GM19455 (cell line): ENCODE measurements around the gene PDGFC.

Experiments
- ATAC-seq: cut with Tn5 transposase; IDR thresholded peaks from one replicate; pipeline ENCODE4 v1.9.1; 2021; ENCODE audit not compliant: unreplicated experiment

The PDGFC gene

GRCh38 chr4:156788782-156789181 is 182.8 kb downstream of the PDGFC start:
- no peak for ATAC-seq

GRCh38 chr4:156786713-156787112 is 184.9 kb downstream of the PDGFC start:
- ATAC-seq = no peak

GRCh38 chr4:156784970-156785369 is 186.6 kb downstream of the PDGFC start:
- no peak for ATAC-seq

- ATAC-seq = no peak
Measured at GRCh38 chr4:156783966-156784365, 187.6 kb downstream of the PDGFC start.

GRCh38 chr4:156782491-156782890 is 189.1 kb downstream of the PDGFC start:
- ATAC-seq = no peak

GRCh38 chr4:156781852-156782251 is 189.7 kb downstream of the PDGFC start:
- ATAC-seq = no peak

- ATAC-seq = no peak
Measured at GRCh38 chr4:156779774-156780173, 191.8 kb downstream of the PDGFC start.

GRCh38 chr4:156779042-156779441 is 192.6 kb downstream of the PDGFC start:
- no peak for ATAC-seq

- ATAC-seq = no peak
Measured at GRCh38 chr4:156778606-156779005, 193.0 kb downstream of the PDGFC start.

- no peak for ATAC-seq
Measured at GRCh38 chr4:156778093-156778492, 193.5 kb downstream of the PDGFC start.

GRCh38 chr4:156775813-156776212 is 195.8 kb downstream of the PDGFC start:
- ATAC-seq = no peak

- no peak for ATAC-seq
Measured at GRCh38 chr4:156774422-156774821, 197.2 kb downstream of the PDGFC start.

- no peak for ATAC-seq
Measured at GRCh38 chr4:156773648-156774357, 197.8 kb downstream of the PDGFC start.

- no peak for ATAC-seq
Measured at GRCh38 chr4:156771171-156771837, 200.3 kb downstream of the PDGFC start.

- ATAC-seq = no peak
Measured at GRCh38 chr4:156770140-156770539, 201.5 kb downstream of the PDGFC start.

GRCh38 chr4:156767911-156768415 is 203.6 kb downstream of the PDGFC start:
- no peak for ATAC-seq

GRCh38 chr4:156766846-156767245 is 204.8 kb downstream of the PDGFC start:
- no peak for ATAC-seq

GRCh38 chr4:156765277-156765676 is 206.3 kb downstream of the PDGFC start:
- no peak for ATAC-seq

- no peak for ATAC-seq
Measured at GRCh38 chr4:156764846-156765245, 206.8 kb downstream of the PDGFC start.

- ATAC-seq = no peak
Measured at GRCh38 chr4:156764145-156764544, 207.5 kb downstream of the PDGFC start.

- no peak for ATAC-seq
Measured at GRCh38 chr4:156763511-156763910, 208.1 kb downstream of the PDGFC start.

- ATAC-seq = no peak
Measured at GRCh38 chr4:156762851-156763250, 208.7 kb downstream of the PDGFC start.
